Gastrocnemius medialis (tissue), 4 donors: ENCODE measurements around the gene MALAT1. TPM values are rescaled to one million over a fixed set of nuclear protein-coding genes. Genes with fewer than 3 reads are reported as not detected.

Experiments used
- ATAC-seq, 2 donors: fragments of 150-250 bp; one replicate each; pipeline ENCODE4 v1.9.1; 2016
- DNase-seq, 2 donors: peaks; one replicate each; pipeline ENCODE4 v3.0.0-alpha.2; 2019
- H3K27ac ChIP-seq, 4 donors: fragments of 200-600 bp; sonication (generic); 1 replicate in 1 of 4; 2 replicates in 3 of 4; pipeline ENCODE4 v1.5.1; 2016 to 2018; ENCODE audit warnings: mild to moderate bottlenecking in 2 of 4, moderate library complexity in 1 of 4
- H3K27me3 ChIP-seq, 3 donors: fragments of 200-600 bp; sonication (generic) in 2 of 3; 1 replicate in 1 of 3; 2 replicates in 2 of 3; pipeline versions ENCODE4 v1.5.1 to v1.6.0; 2016 to 2019; ENCODE audit warnings: mild to moderate bottlenecking in 1 of 3, moderate library complexity in 1 of 3
- H3K36me3 ChIP-seq, 2 donors: fragments of 200-600 bp; sonication (generic) in 1 of 2; one replicate each; pipeline ENCODE4 v1.5.1; 2017 to 2018
- H3K4me1 ChIP-seq, 2 donors: fragments of 200-600 bp; sonication (generic) in 1 of 2; one replicate each; pipeline ENCODE4 v1.5.1; 2016 to 2017; ENCODE audit warnings: mild to moderate bottlenecking in 2 of 2
- H3K4me3 ChIP-seq, 4 donors: fragments of 200-600 bp; sonication (generic) in 3 of 4; 1 replicate in 1 of 4; 2 replicates in 3 of 4; pipeline ENCODE4 v1.5.1; 2016 to 2019; ENCODE audit warnings: mild to moderate bottlenecking in 2 of 4
- H3K9me3 ChIP-seq, 3 donors: fragments of 200-600 bp; sonication (generic) in 2 of 3; 1 replicate in 1 of 3; 2 replicates in 2 of 3; pipeline ENCODE4 v1.5.1; 2016 to 2019
- POLR2A ChIP-seq, 2 donors: fragments of 450-650 bp; IDR thresholded peaks; one replicate each; pipeline ENCODE4 v1.6.1; 2017; ENCODE audit warnings: antibody characterized with exemption in 2 of 2, mild to moderate bottlenecking in 2 of 2, moderate library complexity in 2 of 2
- in situ Hi-C, 4 donors: fragments of 200-750 bp; cut with MboI; loops; one replicate each; pipeline versions ENCODE4 v1.15.0 to v1.8.0; 2017; ENCODE audit warnings: low sequenced_read_pairs in 4 of 4
- intact Hi-C: fragments of 100-400 bp; cut with DNase I; formaldehyde crosslinking; loops from one replicate; pipeline ENCODE4 v1.15.1; 2023; ENCODE audit warnings: low total_unique reads
- total RNA-seq, 4 donors: library from RNA; depleted of rRNA; stranded (reverse); fragments of >200 nt; gene quantifications; one replicate each; pipeline versions ENCODE4 v1.1.0 to v1.2.3, GENCODE V29; 2016
- TF ChIP-seq, protein P1 (sequence below), 5 experiments: fragments of 450-650 bp in 3 of 5; fragments of 200-600 bp in 2 of 5; sonication (generic) in 2 of 5; IDR thresholded peaks in 4 of 5; conservative IDR thresholded peaks in 1 of 5; 1 replicate in 4 of 5; 2 replicates in 1 of 5; pipeline ENCODE4 v1.5.1; 2016 to 2019; ENCODE audit warnings: antibody characterized with exemption in 5 of 5, mild to moderate bottlenecking in 3 of 5, moderate library complexity in 3 of 5

The MALAT1 gene
- total RNA-seq, 4 donors from 2014 or later: 874 to 6,745 (median 1,938) TPM

DNA sequence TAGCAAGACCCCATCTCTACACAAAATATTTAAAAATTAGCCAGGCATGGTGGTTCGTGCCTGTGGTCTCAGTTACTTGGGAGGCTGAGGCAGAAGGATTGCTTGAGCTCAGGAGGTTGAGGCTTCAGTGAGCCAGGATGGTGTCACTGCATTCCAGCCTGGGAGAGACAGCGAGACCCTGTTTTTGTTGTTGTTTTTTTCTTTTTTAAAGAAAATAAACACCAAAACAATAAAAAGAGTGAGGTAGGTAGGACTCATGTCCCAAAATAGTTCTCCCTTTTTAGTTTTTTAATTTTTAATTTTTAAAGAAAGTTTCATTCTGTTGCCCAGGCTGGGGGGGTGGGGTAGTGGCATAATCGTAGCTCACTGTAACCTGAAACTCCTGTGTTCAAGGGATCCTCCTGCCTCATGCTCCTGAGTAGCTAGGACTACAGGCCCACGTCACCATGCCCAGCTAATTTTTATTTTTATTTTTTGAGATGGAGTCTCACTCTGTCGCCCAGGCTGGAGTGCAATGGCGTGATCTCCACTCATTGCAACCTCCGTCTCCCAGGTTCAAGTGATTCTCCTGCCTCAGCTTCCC is 25.5 kb upstream of the MALAT1 start:
- peak in 1 of 2 donors; percentile 58 for DNase-seq
- Histone ChIP-seq H3K27me3 (no peaks in the 10 kb centered on the region), H3K4me1 (peaks cover 61 to 64% of the 10 kb centered on the region in 2 donors), H3K9me3 (no peaks in the 10 kb centered on the region), H3K36me3 (no peaks in the 10 kb centered on the region), H3K27ac (peak overlapping the region; percentile 97 to 100 (median 98)), H3K4me3 (no peak overlapping the region)
- in situ Hi-C loops: loop anchor here in 1 of 4 donors (5.0 to 10.0 kb wide), 2 partner anchors 39 to 49 kb away; partner anchors contain the start of gene NEAT1
- peak in 1 of 2 donors; percentile 55 for TF ChIP-seq POLR2A (IDR thresholded peaks at IDR 0.05)
- TF ChIP-seq, protein P1, sequence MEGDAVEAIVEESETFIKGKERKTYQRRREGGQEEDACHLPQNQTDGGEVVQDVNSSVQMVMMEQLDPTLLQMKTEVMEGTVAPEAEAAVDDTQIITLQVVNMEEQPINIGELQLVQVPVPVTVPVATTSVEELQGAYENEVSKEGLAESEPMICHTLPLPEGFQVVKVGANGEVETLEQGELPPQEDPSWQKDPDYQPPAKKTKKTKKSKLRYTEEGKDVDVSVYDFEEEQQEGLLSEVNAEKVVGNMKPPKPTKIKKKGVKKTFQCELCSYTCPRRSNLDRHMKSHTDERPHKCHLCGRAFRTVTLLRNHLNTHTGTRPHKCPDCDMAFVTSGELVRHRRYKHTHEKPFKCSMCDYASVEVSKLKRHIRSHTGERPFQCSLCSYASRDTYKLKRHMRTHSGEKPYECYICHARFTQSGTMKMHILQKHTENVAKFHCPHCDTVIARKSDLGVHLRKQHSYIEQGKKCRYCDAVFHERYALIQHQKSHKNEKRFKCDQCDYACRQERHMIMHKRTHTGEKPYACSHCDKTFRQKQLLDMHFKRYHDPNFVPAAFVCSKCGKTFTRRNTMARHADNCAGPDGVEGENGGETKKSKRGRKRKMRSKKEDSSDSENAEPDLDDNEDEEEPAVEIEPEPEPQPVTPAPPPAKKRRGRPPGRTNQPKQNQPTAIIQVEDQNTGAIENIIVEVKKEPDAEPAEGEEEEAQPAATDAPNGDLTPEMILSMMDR (IDR thresholded peaks at IDR 0.05 in 4 of 5, conservative IDR thresholded peaks at IDR 0.05 in 1 of 5): no peak
- intact Hi-C loops: loop anchor here (5.0 kb wide), 1 partner anchor 99 kb away; the partner anchor contains the start of genes FAM89B and ZNRD2
- peak in 1 of 2 donors; percentile 10 for ATAC-seq

DNA sequence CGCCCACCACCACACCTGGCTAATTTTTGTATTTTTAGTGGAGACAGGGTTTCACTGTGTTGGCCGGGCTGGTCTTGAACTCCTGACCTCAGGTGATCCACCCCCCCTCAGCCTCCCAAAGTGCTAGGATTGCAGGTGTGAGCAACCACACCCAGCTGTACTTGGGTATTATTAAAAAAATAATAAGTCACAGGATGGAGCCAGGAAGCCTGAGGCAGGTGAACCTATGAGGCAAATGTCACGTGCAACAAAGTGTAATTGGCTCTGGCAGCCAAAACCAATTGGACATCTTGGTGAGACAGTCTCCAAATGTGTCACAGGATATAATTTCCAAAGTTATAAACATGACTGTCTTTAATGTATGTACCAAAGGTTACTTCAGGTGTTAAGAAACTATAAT is 24.0 kb upstream of the MALAT1 start:
- Histone ChIP-seq H3K27me3 (no peaks in the 10 kb centered on the region), H3K36me3 (no peaks in the 10 kb centered on the region), H3K27ac (peak overlapping the region; percentile 97 to 100 (median 98)), H3K4me3 (no peak overlapping the region), H3K9me3 (no peaks in the 10 kb centered on the region), H3K4me1 (peaks cover 67 to 68% of the 10 kb centered on the region in 2 donors)
- TF ChIP-seq POLR2A (IDR thresholded peaks at IDR 0.05): no peak
- TF ChIP-seq, protein P1 (IDR thresholded peaks at IDR 0.05 in 4 of 5, conservative IDR thresholded peaks at IDR 0.05 in 1 of 5): no peak
- in situ Hi-C loops (loop anchor here in 1 of 4 donors (5.0 to 10.0 kb wide), 2 partner anchors 37 to 50 kb away; partner anchors contain the start of gene NEAT1), intact Hi-C loops (loop anchor here (5.0 kb wide), 1 partner anchor 97 kb away; the partner anchor contains the start of genes FAM89B and ZNRD2)
- DNase-seq: no peak
- ATAC-seq: no peak

DNA sequence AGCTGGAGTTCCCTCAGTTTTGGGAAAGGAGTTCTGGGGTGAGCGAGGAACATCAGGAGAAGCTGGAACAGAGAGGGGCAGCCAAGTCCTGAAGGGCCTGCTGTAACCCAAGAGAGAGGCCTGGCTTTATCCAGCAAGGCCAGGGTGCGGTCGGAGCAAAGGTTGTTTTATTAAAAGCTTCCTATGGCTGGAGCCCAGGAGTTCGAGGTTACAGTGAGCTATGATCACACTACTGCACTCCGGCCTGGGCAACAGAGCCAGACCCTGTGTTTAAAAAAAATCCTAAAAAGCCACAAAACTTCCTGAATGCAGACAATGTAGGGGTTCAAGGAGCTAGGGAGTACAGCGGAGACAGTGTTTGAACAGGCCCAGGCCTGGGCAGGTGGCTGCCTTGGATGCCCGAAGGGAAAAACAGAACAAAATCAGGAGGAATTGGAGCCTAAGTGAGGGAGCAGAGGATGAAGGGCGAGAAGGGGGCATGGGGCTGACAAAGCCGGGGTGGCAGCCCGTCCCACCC is 22.2 kb upstream of the MALAT1 start:
- no peak for TF ChIP-seq POLR2A (IDR thresholded peaks at IDR 0.05)
- TF ChIP-seq, protein P1 (IDR thresholded peaks at IDR 0.05 in 4 of 5, conservative IDR thresholded peaks at IDR 0.05 in 1 of 5): no peak
- ATAC-seq (peak in 1 of 2 donors; percentile 3), DNase-seq (peak in 1 of 2 donors; percentile 77)
- Histone ChIP-seq H3K4me3 (peak overlapping the region; percentile 79 to 88 (median 84)), H3K4me1 (peaks cover 63 to 68% of the 10 kb centered on the region in 2 donors), H3K9me3 (no peaks in the 10 kb centered on the region), H3K27me3 (no peaks in the 10 kb centered on the region), H3K36me3 (no peaks in the 10 kb centered on the region), H3K27ac (peak overlapping the region; percentile 97 to 100 (median 98))
- in situ Hi-C loops: loop anchor here in 1 of 4 donors (10.0 kb wide), 1 partner anchor 52 kb away; the partner anchor contains the start of gene NEAT1
- intact Hi-C loops: loop anchor here (1.0 kb wide), 1 partner anchor 94 kb away; the partner anchor contains the start of gene SLC25A45

DNA sequence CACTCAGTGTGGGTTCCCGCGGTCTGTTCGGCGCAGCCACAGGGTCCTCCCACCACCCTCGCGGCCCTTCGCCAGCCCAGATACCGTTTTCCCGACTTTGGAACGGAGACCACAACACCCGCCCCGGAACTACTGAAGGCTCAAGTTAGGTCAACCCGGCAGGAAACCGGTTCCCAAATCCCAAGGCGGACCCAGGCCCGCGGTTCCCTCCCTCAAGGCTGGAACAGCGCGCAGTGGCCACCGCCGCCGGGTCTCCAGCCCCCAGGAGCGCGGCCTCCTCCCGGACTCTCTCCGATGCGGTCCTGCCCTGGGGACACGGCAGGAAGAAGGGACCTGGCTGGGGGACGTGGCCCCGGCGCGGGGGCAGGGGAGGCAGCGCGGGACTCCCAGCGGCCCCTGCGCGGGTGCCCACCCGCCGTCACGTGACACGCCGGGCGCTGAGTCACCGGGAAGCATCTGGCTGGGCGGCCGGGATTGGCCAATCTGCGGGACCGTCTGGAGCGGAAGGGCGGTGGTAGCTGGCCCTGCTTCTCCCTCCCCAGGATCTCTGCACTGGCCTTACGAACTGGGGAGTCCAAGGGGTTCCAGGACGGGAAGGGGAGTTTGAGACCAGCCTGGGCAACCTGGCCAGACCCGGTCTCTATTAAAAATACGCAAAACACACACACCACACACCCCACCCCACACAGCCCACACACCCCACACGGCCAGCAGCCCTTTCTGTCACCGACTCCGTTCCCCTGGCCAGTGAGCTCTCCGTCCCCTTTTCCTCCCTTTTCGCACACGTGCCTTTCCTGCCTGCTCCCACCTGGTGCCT is 21.5 kb upstream of the MALAT1 start:
- ATAC-seq: peak; percentile 59 to 60
- no peaks in the 10 kb centered on the region for H3K27me3 ChIP-seq
- peaks cover 61 to 67% of the 10 kb centered on the region in 2 donors for H3K4me1 ChIP-seq
- TF ChIP-seq, protein P1 (IDR thresholded peaks at IDR 0.05 in 4 of 5, conservative IDR thresholded peaks at IDR 0.05 in 1 of 5): peak in 2 of 5 experiments; percentile 38 to 65
- peak; percentile 97 to 99 for TF ChIP-seq POLR2A (IDR thresholded peaks at IDR 0.05)
- H3K4me3 ChIP-seq: peak overlapping the region; percentile 79 to 88 (median 84)
- H3K9me3 ChIP-seq: no peaks in the 10 kb centered on the region
- in situ Hi-C loops: loop anchor here in 1 of 4 donors (10.0 kb wide), 1 partner anchor 53 kb away; the partner anchor contains the start of gene NEAT1
- no peaks in the 10 kb centered on the region for H3K36me3 ChIP-seq
- peak; percentile 97 to 98 for DNase-seq
- H3K27ac ChIP-seq: peak overlapping the region; percentile 97 to 100 (median 98)
- intact Hi-C loops: no loop called here
